Caco-2 (cell line): Measurements from ENCODE around the gene CNOT6L. TPM values are rescaled to one million over a fixed set of nuclear protein-coding genes. Genes with fewer than 3 reads are reported as not detected.

Experiments
- BruUV-seq: library from RNA; stranded (reverse); fragments of 400-500 nt; replicated peaks from 2 replicates; lab custom pipeline; 2021; lab: Mats Ljungman, UMichigan
- CTCF ChIA-PET: fragments of 300-600 bp; sonication (Branson Sonifier 250); formaldehyde crosslinking; loops from one replicate; lab custom pipeline; 2022; ENCODE audit warnings: antibody characterized with exemption; lab: Charles Lee
- POLR2A ChIA-PET: fragments of 300-600 bp; sonication (Branson Sonifier 250); formaldehyde crosslinking; loops from one replicate; lab custom pipeline; 2022; ENCODE audit warnings: antibody characterized with exemption; lab: Charles Lee
- DNase-seq, 2 experiments: peaks; one replicate each; pipeline versions ENCODE4 v3.0.0 to v3.0.0-alpha.2; 2020 to 2022
- H3K27me3 ChIP-seq: replicated peaks from 2 replicates; pipeline ENCODE4 v1.6.0; 2011; ENCODE audit warnings: low read length; ENCODE audit not compliant: control insufficient read depth, insufficient read depth
- H3K36me3 ChIP-seq: 2 replicates; pipeline ENCODE4 v1.5.1; 2011; ENCODE audit warnings: low read length; ENCODE audit not compliant: control insufficient read depth, insufficient read depth
- H3K4me1 ChIP-seq: fragments of 250-450 bp; sonication (Bioruptor Pico); 2 replicates; pipeline ENCODE4 v1.5.1; 2020; ENCODE audit warnings: mild to moderate bottlenecking
- H3K4me3 ChIP-seq: 2 replicates; pipeline ENCODE4 v1.5.1; 2011; ENCODE audit warnings: low read depth, mild to moderate bottlenecking, control low read depth, low read length
- H3K9me3 ChIP-seq: fragments of 250-450 bp; sonication (Bioruptor Pico); 2 replicates; pipeline ENCODE4 v1.5.1; 2020; ENCODE audit warnings: mild to moderate bottlenecking, moderate library complexity
- H3K27ac Mint-ChIP-seq: one replicate; pipeline ENCODE4 v1.8.0; 2022; ENCODE audit warnings: mixed read lengths; ENCODE audit not compliant: unreplicated experiment
- H3K27me3 Mint-ChIP-seq: one replicate; pipeline ENCODE4 v1.8.0; 2022; ENCODE audit warnings: mixed read lengths; ENCODE audit not compliant: insufficient read depth, unreplicated experiment
- H3K36me3 Mint-ChIP-seq: one replicate; pipeline ENCODE4 v1.8.0; 2022; ENCODE audit warnings: mild to moderate bottlenecking, mixed read lengths; ENCODE audit not compliant: insufficient read depth, unreplicated experiment
- H3K4me1 Mint-ChIP-seq: one replicate; pipeline ENCODE4 v1.8.0; 2022; ENCODE audit warnings: low read depth, mixed read lengths; ENCODE audit not compliant: unreplicated experiment
- H3K4me3 Mint-ChIP-seq: one replicate; pipeline ENCODE4 v1.8.0; 2022; ENCODE audit warnings: mild to moderate bottlenecking, moderate library complexity, mixed read lengths; ENCODE audit not compliant: unreplicated experiment
- H3K9me3 Mint-ChIP-seq: one replicate; pipeline ENCODE4 v1.8.0; 2022; ENCODE audit warnings: mixed read lengths; ENCODE audit not compliant: unreplicated experiment
- intact Hi-C: fragments of 100-400 bp; cut with micrococcal nuclease; formaldehyde crosslinking; loops from one replicate; pipeline ENCODE4 v1.10.0; 2022; ENCODE audit not compliant: unreplicated experiment
- total RNA-seq: library from RNA; stranded (reverse); gene quantifications from 2 replicates; pipeline ENCODE4 v1.2.3, GENCODE V29; 2022
- TF ChIP-seq, protein P1 (sequence below), 2 experiments: fragments of 200-600 bp in 1 of 2; IDR thresholded peaks; 1 replicate in 1 of 2; 2 replicates in 1 of 2; pipeline versions ENCODE4 v1.5.1 to v1.8.0; 2011 to 2022; ENCODE audit warnings: antibody characterized with exemption in 1 of 2, control low read depth in 1 of 2, inconsistent platforms in 1 of 2, low read depth in 1 of 2, low read length in 1 of 2, mild to moderate bottlenecking in 1 of 2, moderate library complexity in 1 of 2; ENCODE audit not compliant: insufficient read depth in 1 of 2, severe bottlenecking in 1 of 2, unreplicated experiment in 1 of 2

Gene CNOT6L
- total RNA-seq, 1 experiment from 2014 or later: 18.8 TPM

DNA sequence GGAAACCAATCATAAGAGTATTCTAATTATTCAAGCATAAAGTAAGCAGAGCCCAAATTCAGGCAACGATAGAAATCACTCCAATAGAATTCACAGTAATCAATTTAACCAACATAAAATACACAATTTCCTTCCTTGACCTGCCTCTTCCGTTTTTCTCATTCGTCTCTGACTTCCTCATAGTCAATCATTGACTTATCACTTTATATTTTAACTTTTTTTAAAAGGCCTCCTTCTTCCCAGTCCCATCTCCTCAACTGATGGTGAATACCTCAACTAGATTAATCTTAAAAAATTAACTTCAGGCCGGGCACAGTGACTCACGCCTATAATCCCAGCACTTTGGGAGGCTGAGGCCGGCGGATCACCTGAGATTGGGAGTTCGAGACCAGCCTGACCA is 13.3 kb downstream of the CNOT6L start:
- no peak overlapping the region for H3K4me3 Mint-ChIP-seq
- intact Hi-C loops: no loop called here
- H3K27me3 ChIP-seq: no peaks in the 10 kb centered on the region
- H3K4me3 ChIP-seq: no peak overlapping the region
- no peaks in the 10 kb centered on the region for H3K9me3 ChIP-seq
- H3K27me3 Mint-ChIP-seq: no peaks in the 10 kb centered on the region
- no peak for DNase-seq
- H3K9me3 Mint-ChIP-seq: no peaks in the 10 kb centered on the region
- H3K4me1 Mint-ChIP-seq: no peaks in the 10 kb centered on the region
- H3K36me3 ChIP-seq: no peaks in the 10 kb centered on the region
- BruUV-seq: no TSS peak
- H3K4me1 ChIP-seq: no peaks in the 10 kb centered on the region
- TF ChIP-seq, protein P1, sequence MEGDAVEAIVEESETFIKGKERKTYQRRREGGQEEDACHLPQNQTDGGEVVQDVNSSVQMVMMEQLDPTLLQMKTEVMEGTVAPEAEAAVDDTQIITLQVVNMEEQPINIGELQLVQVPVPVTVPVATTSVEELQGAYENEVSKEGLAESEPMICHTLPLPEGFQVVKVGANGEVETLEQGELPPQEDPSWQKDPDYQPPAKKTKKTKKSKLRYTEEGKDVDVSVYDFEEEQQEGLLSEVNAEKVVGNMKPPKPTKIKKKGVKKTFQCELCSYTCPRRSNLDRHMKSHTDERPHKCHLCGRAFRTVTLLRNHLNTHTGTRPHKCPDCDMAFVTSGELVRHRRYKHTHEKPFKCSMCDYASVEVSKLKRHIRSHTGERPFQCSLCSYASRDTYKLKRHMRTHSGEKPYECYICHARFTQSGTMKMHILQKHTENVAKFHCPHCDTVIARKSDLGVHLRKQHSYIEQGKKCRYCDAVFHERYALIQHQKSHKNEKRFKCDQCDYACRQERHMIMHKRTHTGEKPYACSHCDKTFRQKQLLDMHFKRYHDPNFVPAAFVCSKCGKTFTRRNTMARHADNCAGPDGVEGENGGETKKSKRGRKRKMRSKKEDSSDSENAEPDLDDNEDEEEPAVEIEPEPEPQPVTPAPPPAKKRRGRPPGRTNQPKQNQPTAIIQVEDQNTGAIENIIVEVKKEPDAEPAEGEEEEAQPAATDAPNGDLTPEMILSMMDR (IDR thresholded peaks at IDR 0.05; ENCODE audit: insufficient read depth in 1 of 2, low read depth in 1 of 2, low read length in 1 of 2, severe bottlenecking in 1 of 2, unreplicated experiment in 1 of 2): no peak
- H3K36me3 Mint-ChIP-seq: no peaks in the 10 kb centered on the region
- CTCF ChIA-PET: no interaction called here
- POLR2A ChIA-PET: no interaction called here
- H3K27ac Mint-ChIP-seq: no peak overlapping the region

DNA sequence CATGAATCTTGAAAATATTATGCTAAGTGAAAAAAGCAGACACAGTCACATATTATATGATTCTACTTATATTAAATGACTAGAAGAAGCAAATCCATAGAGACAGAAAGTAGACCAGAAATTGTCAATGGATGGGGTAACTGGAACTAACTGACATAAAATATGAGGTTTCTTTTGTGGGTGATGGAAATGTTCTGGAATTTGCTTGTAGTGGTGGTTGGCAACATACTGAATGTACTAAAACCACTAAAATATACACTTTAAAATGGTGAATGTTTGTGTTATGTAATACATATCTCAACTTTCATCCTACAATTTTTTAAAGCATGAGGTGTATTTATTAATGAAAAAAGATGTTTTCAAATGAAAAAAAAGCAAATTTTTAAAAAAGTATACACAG is 14.7 kb downstream of the CNOT6L start:
- TF ChIP-seq, protein P1 (IDR thresholded peaks at IDR 0.05; ENCODE audit: insufficient read depth in 1 of 2, low read depth in 1 of 2, low read length in 1 of 2, severe bottlenecking in 1 of 2, unreplicated experiment in 1 of 2): no peak
- no TSS peak for BruUV-seq
- Histone ChIP-seq H3K36me3 (no peaks in the 10 kb centered on the region), H3K27me3 (no peaks in the 10 kb centered on the region), H3K4me3 (no peak overlapping the region), H3K4me1 (no peaks in the 10 kb centered on the region), H3K9me3 (no peaks in the 10 kb centered on the region)
- H3K27ac Mint-ChIP-seq: no peak overlapping the region
- CTCF ChIA-PET: no interaction called here
- DNase-seq: no peak
- no peaks in the 10 kb centered on the region for H3K27me3 Mint-ChIP-seq
- no peaks in the 10 kb centered on the region for H3K9me3 Mint-ChIP-seq
- intact Hi-C loops: no loop called here
- no peak overlapping the region for H3K4me3 Mint-ChIP-seq
- H3K4me1 Mint-ChIP-seq: no peaks in the 10 kb centered on the region
- H3K36me3 Mint-ChIP-seq: no peaks in the 10 kb centered on the region
- POLR2A ChIA-PET: no interaction called here

DNA sequence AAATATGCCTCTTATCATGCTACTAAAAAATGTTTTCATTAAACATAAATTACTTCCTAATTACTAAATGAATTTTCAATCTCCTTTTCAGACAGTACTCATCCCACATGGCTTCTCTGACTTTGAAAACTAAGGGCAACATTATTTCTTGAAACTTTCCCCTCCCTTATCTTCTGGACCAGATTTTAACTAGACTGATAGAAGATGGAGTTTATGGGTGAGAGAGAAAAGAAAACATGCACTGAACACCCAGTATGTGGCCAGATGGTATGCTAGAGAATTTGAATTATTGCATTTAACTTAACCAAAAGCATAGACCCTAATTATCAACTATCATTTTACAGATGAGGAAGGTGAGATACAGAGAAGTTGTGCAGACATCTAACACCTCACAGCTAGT is 16.8 kb downstream of the CNOT6L start:
- ChIA-PET POLR2A (no interaction called here), CTCF (no interaction called here)
- Histone ChIP-seq H3K4me3 (no peak overlapping the region), H3K4me1 (no peaks in the 10 kb centered on the region), H3K36me3 (no peaks in the 10 kb centered on the region), H3K27me3 (no peaks in the 10 kb centered on the region), H3K9me3 (no peaks in the 10 kb centered on the region)
- intact Hi-C loops: no loop called here
- Mint-ChIP-seq H3K4me3 (no peak overlapping the region), H3K36me3 (no peaks in the 10 kb centered on the region), H3K27me3 (no peaks in the 10 kb centered on the region), H3K27ac (no peak overlapping the region), H3K4me1 (no peaks in the 10 kb centered on the region), H3K9me3 (no peaks in the 10 kb centered on the region)
- BruUV-seq: no TSS peak
- no peak for DNase-seq
- TF ChIP-seq, protein P1 (IDR thresholded peaks at IDR 0.05; ENCODE audit: insufficient read depth in 1 of 2, low read depth in 1 of 2, low read length in 1 of 2, severe bottlenecking in 1 of 2, unreplicated experiment in 1 of 2): no peak
